A673 (cell line): ENCODE results near the gene ARL14. TPM values are rescaled to one million over a fixed set of nuclear protein-coding genes. Genes with fewer than 3 reads are reported as not detected.

Source experiments
- BruUV-seq: library from RNA; stranded (reverse); fragments of 400-500 nt; replicated peaks from 2 replicates; lab custom pipeline; 2021; lab: Mats Ljungman, UMichigan
- CTCF ChIA-PET: fragments of 300-600 bp; sonication (Branson Sonifier 250); formaldehyde crosslinking; loops from one replicate; lab custom pipeline; 2022; ENCODE audit warnings: antibody characterized with exemption; lab: Charles Lee
- POLR2A ChIA-PET: fragments of 300-600 bp; sonication (Branson Sonifier 250); formaldehyde crosslinking; loops from one replicate; lab custom pipeline; 2022; ENCODE audit warnings: antibody characterized with exemption; ENCODE audit not compliant: low non-redundant PET; lab: Charles Lee
- DNase-seq: peaks from one replicate; pipeline ENCODE4 v3.0.0-alpha.2; 2015; ENCODE audit warnings: low spot score
- H3K27ac ChIP-seq: fragments of 200-600 bp; sonication (generic); 2 replicates; pipeline ENCODE4 v1.5.1; 2016; ENCODE audit warnings: mixed run types, low read depth, mild to moderate bottlenecking, mixed read lengths, antibody characterized with exemption, low read length; ENCODE audit not compliant: poor library complexity, severe bottlenecking
- H3K27me3 ChIP-seq: fragments of 200-600 bp; sonication (generic); replicated peaks from 2 replicates; pipeline ENCODE4 v1.6.1; 2017; ENCODE audit warnings: mixed run types, low read depth, mild to moderate bottlenecking, mixed read lengths, antibody characterized with exemption, low read length; ENCODE audit not compliant: insufficient read depth, poor library complexity
- H3K36me3 ChIP-seq: fragments of 200-600 bp; sonication (generic); 2 replicates; pipeline ENCODE4 v1.6.1; 2016; ENCODE audit warnings: mixed run types, mild to moderate bottlenecking, mixed read lengths, antibody characterized with exemption, low read length; ENCODE audit not compliant: insufficient read depth, poor library complexity, severe bottlenecking
- H3K4me1 ChIP-seq: fragments of 200-600 bp; sonication (generic); 2 replicates; pipeline ENCODE4 v1.6.1; 2017; ENCODE audit warnings: mixed run types, mild to moderate bottlenecking, mixed read lengths, antibody characterized with exemption, low read length; ENCODE audit not compliant: insufficient read depth, poor library complexity, severe bottlenecking
- H3K4me3 ChIP-seq: fragments of 200-600 bp; sonication (generic); 2 replicates; pipeline ENCODE4 v1.5.1; 2016; ENCODE audit warnings: low read depth, mixed run types, mild to moderate bottlenecking, mixed read lengths, low read length; ENCODE audit not compliant: poor library complexity, severe bottlenecking
- H3K9me3 ChIP-seq: fragments of 200-600 bp; sonication (generic); 2 replicates; pipeline ENCODE4 v1.6.1; 2016; ENCODE audit warnings: mixed run types, low read depth, mild to moderate bottlenecking, mixed read lengths, antibody characterized with exemption, low read length; ENCODE audit not compliant: poor library complexity, severe bottlenecking
- CTCF ChIP-seq: fragments of 300-800, 200-600 bp; sonication (generic); conservative IDR thresholded peaks from 2 replicates; pipeline ENCODE4 v1.5.1; 2017; ENCODE audit warnings: low read depth, mild to moderate bottlenecking, antibody characterized with exemption, low read length, moderate library complexity, mixed read lengths
- EZH2 ChIP-seq: fragments of 200-600 bp; sonication (generic); IDR thresholded peaks from 2 replicates; pipeline ENCODE4 v1.6.1; 2017; ENCODE audit warnings: borderline replicate concordance, low read depth, mild to moderate bottlenecking, mixed read lengths, antibody characterized with exemption, low read length; ENCODE audit not compliant: poor library complexity, severe bottlenecking
- intact Hi-C: fragments of 100-400 bp; cut with micrococcal nuclease; formaldehyde crosslinking; loops from one replicate; pipeline ENCODE4 v1.10.0; 2022; ENCODE audit not compliant: unreplicated experiment
- total RNA-seq: library from RNA; stranded (reverse); gene quantifications from 2 replicates; pipeline ENCODE4 v1.2.3, GENCODE V29; 2021

The ARL14 gene
- total RNA-seq, 1 experiment from 2014 or later = not detected

DNA sequence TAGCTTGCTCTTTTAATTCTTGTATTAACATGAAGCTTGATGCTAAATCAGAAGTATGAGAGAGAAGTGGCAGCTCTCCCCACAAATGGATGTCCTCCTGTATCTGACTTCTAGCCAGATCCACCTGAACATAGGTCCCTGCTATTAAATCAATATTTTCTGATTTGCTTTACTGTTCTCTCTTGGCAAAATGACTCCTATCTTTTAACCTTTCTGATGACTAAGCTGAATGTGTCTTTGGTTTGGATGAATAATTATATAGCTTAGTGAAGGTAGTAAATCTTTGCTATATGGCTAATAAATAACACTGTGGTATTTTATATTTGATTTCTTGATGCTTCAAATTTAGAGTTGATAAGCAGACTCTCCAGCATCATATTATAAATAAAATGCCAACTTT is 28.3 kb upstream of the ARL14 start:
- DNase-seq = no peak
- H3K4me1 ChIP-seq = no peaks in the 10 kb centered on the region
- no peaks in the 10 kb centered on the region for H3K9me3 ChIP-seq
- H3K4me3 ChIP-seq = no peak overlapping the region
- TF ChIP-seq EZH2 = no peak
- no peak for TF ChIP-seq CTCF
- intact Hi-C loops = no loop called here
- CTCF ChIA-PET = no interaction called here
- H3K36me3 ChIP-seq = no peaks in the 10 kb centered on the region
- POLR2A ChIA-PET = no interaction called here
- BruUV-seq = no TSS peak
- H3K27me3 ChIP-seq = no peaks in the 10 kb centered on the region
- H3K27ac ChIP-seq = no peak overlapping the region

DNA sequence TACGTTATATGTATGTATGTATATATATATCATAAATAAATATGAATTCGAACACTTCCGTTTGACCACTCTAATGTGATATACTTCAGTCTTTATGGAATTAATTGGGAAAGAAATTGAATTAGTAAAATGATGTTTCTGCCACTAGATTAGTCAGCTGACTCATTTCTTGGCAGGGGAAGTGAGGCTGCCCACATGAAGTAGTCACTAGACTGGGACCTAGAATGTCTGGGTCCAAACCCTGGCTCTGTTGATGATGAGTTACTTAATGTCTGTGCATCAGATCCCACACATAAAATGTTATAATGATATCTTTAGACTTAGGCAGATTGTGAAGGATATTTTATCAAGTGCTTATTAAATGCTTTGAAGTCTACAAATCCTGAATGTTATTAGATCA is 27.4 kb upstream of the ARL14 start:
- POLR2A ChIA-PET = no interaction called here
- BruUV-seq = no TSS peak
- DNase-seq = no peak
- no peaks in the 10 kb centered on the region for H3K9me3 ChIP-seq
- no peak overlapping the region for H3K4me3 ChIP-seq
- no peaks in the 10 kb centered on the region for H3K4me1 ChIP-seq
- CTCF ChIA-PET = no interaction called here
- TF ChIP-seq EZH2 (no peak), CTCF (no peak)
- no peaks in the 10 kb centered on the region for H3K36me3 ChIP-seq
- no peaks in the 10 kb centered on the region for H3K27me3 ChIP-seq
- intact Hi-C loops = no loop called here
- H3K27ac ChIP-seq = no peak overlapping the region

DNA sequence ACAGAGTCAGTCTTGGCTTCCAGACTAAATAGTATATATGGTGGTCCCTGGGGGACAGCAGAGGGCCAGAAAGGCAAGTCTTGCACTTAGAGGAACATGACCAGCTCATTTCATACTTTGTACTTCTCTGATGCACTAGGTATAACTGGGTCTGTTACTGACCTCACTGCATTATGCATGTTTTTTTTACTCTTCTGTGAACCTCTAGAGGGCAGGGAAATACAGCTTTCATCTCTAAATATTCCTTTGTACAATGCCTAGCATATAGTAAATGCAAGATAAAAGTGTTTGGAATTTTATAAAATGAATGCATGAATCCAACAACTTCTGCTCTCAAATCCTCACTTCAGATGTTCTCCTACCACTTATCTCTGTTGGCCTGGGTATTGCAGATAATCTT is 23.4 kb upstream of the ARL14 start:
- Histone ChIP-seq H3K9me3 (no peaks in the 10 kb centered on the region), H3K36me3 (no peaks in the 10 kb centered on the region), H3K4me3 (no peak overlapping the region), H3K4me1 (no peaks in the 10 kb centered on the region), H3K27me3 (no peaks in the 10 kb centered on the region), H3K27ac (no peak overlapping the region)
- intact Hi-C loops = no loop called here
- no peak for DNase-seq
- CTCF ChIA-PET = no interaction called here
- POLR2A ChIA-PET = no interaction called here
- BruUV-seq = no TSS peak
- TF ChIP-seq EZH2 (no peak), CTCF (no peak)
